IPS-NIHi7 (cell line): ENCODE results near the gene TARDBP.
"Not testable (repeated sequence)": the region's sequence is repeated elsewhere in the genome, so short reads cannot be mapped to it uniquely, and the experiment has no call there.

ENCODE experiments used
- DNase-seq: peaks from one replicate; pipeline ENCODE4 v3.0.0; 2012; ENCODE audit warnings: mixed read lengths; ENCODE audit errors: extremely low spot score

Gene TARDBP

GRCh38 chr1:11059968-11060830 is 47.7 kb downstream of the TARDBP start, which contains the start of gene SRM:
Gene SRM, minus strand, starts transcription at chr1:11060018. Its CDS starts 75 bp downstream, at chr1:11059943.
- peak; percentile 100 for DNase-seq

- no peak for DNase-seq
Observed at GRCh38 chr1:11061652-11062365, 49.4 kb downstream of the TARDBP start.

DNA sequence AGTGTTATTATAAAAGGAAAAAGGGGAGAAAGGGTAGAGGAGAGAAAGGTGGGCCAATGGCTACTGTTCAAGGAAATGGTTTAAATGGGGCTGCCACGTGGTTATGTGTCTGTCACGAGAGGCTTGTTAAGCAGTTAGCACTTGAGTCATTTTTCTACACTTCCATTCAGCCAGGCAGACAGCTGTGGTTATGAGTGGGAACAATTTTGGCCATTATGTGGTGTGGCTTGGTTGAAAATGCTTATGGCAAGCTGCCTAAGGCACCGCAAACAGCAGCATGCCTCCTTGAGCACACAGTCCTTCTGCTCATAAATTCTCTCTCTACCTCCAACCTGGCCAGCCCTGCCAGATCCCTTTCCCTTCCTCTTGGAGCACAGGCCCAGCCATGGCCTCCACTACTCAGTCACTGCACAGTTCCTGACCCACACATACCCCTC is 50.5 kb downstream of the TARDBP start:
- no peak for DNase-seq

- DNase-seq, result peak; percentile 53
Observed at GRCh38 chr1:11063937-11064537, 51.6 kb downstream of the TARDBP start.

- no peak for DNase-seq
Observed at GRCh38 chr1:11064942-11065341, 52.5 kb downstream of the TARDBP start.

- no peak for DNase-seq
Observed at GRCh38 chr1:11065796-11066195, 53.3 kb downstream of the TARDBP start.

DNA sequence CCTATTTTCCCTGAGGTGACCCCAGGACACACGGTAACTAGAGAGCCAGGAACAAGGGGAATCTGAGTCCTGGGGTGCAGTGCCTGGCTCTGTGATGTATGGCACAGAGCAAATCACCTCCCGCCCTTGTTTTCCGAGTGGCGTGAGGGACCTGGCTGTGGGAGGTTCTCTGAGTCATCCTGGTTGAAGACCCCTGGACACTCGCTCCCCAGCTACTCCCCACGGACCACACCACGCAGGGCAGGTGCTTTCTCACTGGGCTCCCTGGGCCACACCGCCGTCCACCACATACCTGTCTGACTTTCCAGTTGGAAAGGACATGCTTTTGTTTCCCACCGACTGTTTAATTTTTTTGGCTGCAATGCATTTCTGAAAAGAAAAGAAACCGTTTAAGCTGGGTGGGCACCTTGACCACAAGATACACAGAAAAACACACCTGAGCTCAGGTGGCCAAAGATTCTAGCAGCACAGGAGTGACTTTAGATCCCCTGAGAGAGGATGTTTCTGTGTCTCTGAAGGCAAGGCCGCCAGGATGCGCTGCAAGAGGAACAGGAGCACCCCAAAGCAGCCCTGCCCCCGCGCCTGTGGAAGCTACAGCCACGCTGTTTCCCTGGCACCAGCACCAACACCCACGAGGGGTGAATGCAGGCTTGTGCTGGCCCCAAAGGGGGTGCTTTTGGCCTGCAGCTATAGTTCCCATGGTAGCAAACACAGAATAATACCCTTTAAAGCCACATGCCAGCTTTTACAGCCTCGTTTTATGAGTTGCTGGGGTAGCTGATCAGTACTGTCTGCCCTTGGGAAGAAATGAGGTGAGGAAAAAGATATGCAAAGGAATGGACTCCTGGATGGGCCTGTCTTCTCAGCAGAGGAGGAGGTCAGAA is 55.5 kb downstream of the TARDBP start:
- no peak for DNase-seq

DNA sequence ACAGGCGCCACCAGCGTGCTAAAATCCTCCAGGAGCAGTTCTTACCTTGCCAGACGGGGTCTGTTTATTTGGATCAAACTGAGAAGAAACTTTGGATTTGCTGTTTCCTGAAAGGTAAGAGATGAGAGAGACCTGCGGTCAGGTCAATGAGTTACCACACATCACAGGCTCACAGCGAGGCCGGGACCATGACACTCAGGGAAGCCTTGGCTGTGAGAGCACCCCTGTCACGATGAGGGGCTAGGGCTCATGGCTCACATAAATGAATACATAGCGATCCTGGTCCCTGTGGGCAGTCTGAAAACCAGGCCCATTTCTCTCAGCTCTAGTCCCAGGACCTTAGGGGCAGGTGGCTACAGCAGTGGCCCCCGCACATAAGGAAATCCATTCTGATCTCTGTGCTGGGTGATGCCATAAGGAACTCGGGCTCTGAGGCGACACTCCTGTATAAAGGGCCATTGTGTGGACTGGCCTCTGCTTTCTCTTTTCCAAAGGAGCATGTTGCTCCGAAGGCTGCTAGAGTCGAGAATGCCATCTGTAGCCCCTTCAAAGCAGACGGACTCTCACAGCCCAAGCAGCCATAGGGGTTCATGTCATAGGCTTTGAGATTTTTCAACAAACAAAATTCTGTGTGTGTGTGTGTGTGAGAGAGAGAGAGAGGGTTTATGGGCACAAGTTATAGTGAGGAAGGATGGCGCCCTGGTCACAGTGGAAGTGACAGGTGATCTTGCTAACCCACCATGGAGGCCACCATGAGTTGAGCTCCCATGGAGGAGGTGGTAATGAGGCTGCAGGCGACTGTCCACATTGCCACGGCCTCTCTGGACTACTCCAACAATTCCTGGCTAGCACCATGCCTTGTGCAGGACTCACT is 56.4 kb downstream of the TARDBP start:
- DNase-seq, result no peak

GRCh38 chr1:11070876-11071275 is 58.4 kb downstream of the TARDBP start:
- no peak for DNase-seq

DNA sequence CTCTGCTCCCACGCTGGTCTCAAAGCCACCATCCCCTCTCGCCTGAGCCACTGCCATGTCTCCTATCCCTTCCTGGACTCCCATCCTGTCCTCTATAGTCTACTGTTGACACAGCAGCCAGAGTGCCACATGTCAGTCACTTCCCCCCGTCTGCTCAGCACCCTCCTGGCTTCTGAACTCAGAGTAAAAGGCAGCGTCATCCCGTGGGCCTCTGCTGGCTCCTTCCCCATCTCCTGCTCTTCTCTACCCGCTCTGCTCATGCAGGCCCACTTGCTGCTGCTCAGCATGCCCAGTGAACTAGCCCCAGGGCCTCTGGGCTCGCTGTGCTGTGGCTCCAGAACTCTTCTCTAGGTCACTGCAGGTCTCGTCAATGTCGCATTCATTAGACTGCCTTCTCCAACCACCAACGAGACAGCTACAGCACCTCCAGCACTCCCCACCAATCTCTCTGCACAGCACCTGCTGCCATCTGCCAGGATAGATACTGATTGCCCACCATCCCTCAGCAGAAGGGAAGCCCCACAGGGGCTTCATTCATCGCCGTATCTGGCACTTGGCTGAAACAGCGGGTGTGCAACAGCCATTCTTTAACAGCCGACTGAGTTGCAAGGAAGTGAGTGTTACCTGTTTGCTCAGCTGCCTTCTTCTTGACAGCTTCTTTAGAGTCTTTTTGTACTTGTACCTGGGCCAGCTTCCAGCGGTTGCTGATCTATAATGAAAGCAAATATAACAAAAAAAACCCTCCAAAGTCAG is 59.2 kb downstream of the TARDBP start:
- DNase-seq, result no peak

DNA sequence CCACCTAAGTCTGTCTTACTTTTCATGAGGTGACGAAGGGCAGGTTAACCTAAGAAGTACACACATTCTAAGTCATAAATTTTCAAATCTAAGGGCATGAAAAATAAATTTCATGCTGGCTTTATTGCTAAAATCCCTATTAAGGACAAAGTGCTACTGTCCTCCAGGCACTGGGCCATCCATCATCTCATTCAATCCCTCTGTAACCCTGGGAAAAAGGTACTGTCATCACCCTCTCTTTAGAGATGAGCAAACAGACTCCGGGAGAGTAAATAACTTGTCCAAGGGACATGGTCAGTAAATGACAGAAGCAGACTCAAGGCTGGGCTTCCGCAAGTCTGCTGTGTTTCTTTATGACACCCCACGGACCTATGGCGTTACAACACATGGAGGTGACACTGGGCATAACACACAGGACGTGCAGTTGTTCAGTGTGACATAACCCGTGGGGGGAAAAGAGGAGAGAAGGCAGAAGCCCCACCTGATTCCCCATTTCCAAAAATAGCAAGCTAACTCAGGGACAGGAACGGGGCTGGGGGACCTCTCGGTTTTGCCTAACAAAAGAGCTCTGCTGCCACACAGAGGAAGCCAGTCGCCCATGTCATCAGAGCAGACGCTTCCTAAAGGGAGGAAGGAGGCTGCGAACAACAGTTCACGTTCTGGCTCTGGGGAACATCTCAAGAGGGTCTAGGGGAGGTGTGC is 59.9 kb downstream of the TARDBP start:
- DNase-seq, result no peak

GRCh38 chr1:11073398-11073797 is 60.9 kb downstream of the TARDBP start:
- not testable (repeated sequence) for DNase-seq
